NB4 (cell line): ENCODE measurements around the gene CNTN4.

ENCODE experiments used
- DNase-seq: peaks from one replicate; pipeline ENCODE4 v3.0.0; 2010; ENCODE audit warnings: low read depth
- H3K4me3 ChIP-seq: one replicate; pipeline ENCODE4 v1.5.1; 2011; ENCODE audit warnings: mild to moderate bottlenecking, low read depth, low read length, moderate library complexity
- CTCF ChIP-seq: IDR thresholded peaks from one replicate; pipeline ENCODE4 v1.5.1; 2012; ENCODE audit warnings: low read depth, low read length
- MAX ChIP-seq: IDR thresholded peaks from 2 replicates; pipeline ENCODE4 v1.6.1; 2011; ENCODE audit warnings: low read depth, low read length
- MYC ChIP-seq: IDR thresholded peaks from 2 replicates; pipeline ENCODE4 v1.6.1; 2011; ENCODE audit warnings: low read depth, low read length
- POLR2A ChIP-seq: IDR thresholded peaks from 2 replicates; pipeline ENCODE4 v1.6.1; 2011; ENCODE audit warnings: mild to moderate bottlenecking; ENCODE audit not compliant: insufficient read length; ENCODE audit errors: extremely low read depth

CNTN4 gene

GRCh38 chr3:2727610-2728318 lies 629.1 kb downstream of the CNTN4 start:
- DNase-seq, result no peak
- TF ChIP-seq CTCF (no peak), POLR2A (no peak), MYC (no peak)
- no peak overlapping the region for H3K4me3 ChIP-seq

GRCh38 chr3:2731843-2732242 lies 633.2 kb downstream of the CNTN4 start:
- no peak for DNase-seq
- no peak for TF ChIP-seq CTCF
- no peak for TF ChIP-seq MAX
- no peak for TF ChIP-seq MYC
- TF ChIP-seq POLR2A, result no peak
- no peak overlapping the region for H3K4me3 ChIP-seq

- TF ChIP-seq CTCF (no peak), POLR2A (no peak), MAX (no peak), MYC (no peak)
- H3K4me3 ChIP-seq, result no peak overlapping the region
- DNase-seq, result no peak
Observed at GRCh38 chr3:2735392-2735894, 636.8 kb downstream of the CNTN4 start.

- no peak for DNase-seq
- no peak overlapping the region for H3K4me3 ChIP-seq
- TF ChIP-seq MAX (no peak), MYC (no peak), CTCF (no peak), POLR2A (no peak)
Observed at GRCh38 chr3:2741516-2741915, 642.9 kb downstream of the CNTN4 start.

- TF ChIP-seq POLR2A (no peak), MAX (no peak), CTCF (no peak), MYC (no peak)
- peak; percentile 23 for DNase-seq
- H3K4me3 ChIP-seq, result no peak overlapping the region
Observed at GRCh38 chr3:2765002-2765579, 666.4 kb downstream of the CNTN4 start.
